WTC11 (cell line): ENCODE measurements around the gene CCSER1. TPM values are rescaled to one million over a fixed set of nuclear protein-coding genes. Genes with fewer than 3 reads are reported as not detected.

Experiments used
- ATAC-seq: fragments of 200-7000 bp; cut with Tn5 transposase; 2 replicates; pipeline ENCODE4 v1.10.0; 2021; ENCODE audit warnings: mild to moderate bottlenecking, moderate library complexity
- CTCF ChIA-PET: fragments of 300-600 bp; sonication (Branson Sonifier 250); formaldehyde crosslinking; loops from one replicate; lab custom pipeline; 2021; ENCODE audit warnings: antibody characterized with exemption; lab: Charles Lee
- POLR2A ChIA-PET: fragments of 350-600 bp; sonication (Branson Sonifier 250); formaldehyde crosslinking; loops from one replicate; lab custom pipeline; 2021; ENCODE audit warnings: antibody characterized with exemption; lab: Charles Lee
- DNase-seq: peaks from one replicate; pipeline ENCODE4 v3.0.0; 2021; ENCODE audit warnings: low spot score
- H3K27ac Mint-ChIP-seq: 2 replicates; pipeline ENCODE4 v1.8.0; 2021; ENCODE audit warnings: mixed read lengths
- H3K27me3 Mint-ChIP-seq: 2 replicates; pipeline ENCODE4 v1.8.0; 2021; ENCODE audit warnings: low read depth, mild to moderate bottlenecking, moderate library complexity, mixed read lengths
- H3K36me3 Mint-ChIP-seq: 2 replicates; pipeline ENCODE4 v1.8.0; 2021; ENCODE audit warnings: mixed read lengths
- H3K4me1 Mint-ChIP-seq: 2 replicates; pipeline ENCODE4 v1.8.0; 2022; ENCODE audit warnings: mixed read lengths
- H3K4me3 Mint-ChIP-seq: 2 replicates; pipeline ENCODE4 v1.8.0; 2021; ENCODE audit warnings: mild to moderate bottlenecking, moderate library complexity, mixed read lengths
- H3K9me3 Mint-ChIP-seq: 2 replicates; pipeline ENCODE4 v1.8.0; 2021; ENCODE audit warnings: mixed read lengths
- AFF4 ChIP-seq: sonication (generic); formaldehyde crosslinking; IDR thresholded peaks from 2 replicates; pipeline ENCODE4 v1.8.1; 2023; ENCODE audit warnings: mild to moderate bottlenecking, missing genetic modification reagents, borderline replicate concordance
- ARID4B ChIP-seq: sonication (generic); formaldehyde crosslinking; IDR thresholded peaks from 2 replicates; pipeline ENCODE4 v1.8.0; 2023; ENCODE audit warnings: missing genetic modification reagents, mild to moderate bottlenecking, borderline replicate concordance
- CTCF ChIP-seq: fragments of 200-600 bp; IDR thresholded peaks from 2 replicates; pipeline ENCODE4 v1.8.0; 2022; ENCODE audit warnings: antibody characterized with exemption
- FOXJ3 ChIP-seq: sonication (generic); formaldehyde crosslinking; IDR thresholded peaks from 2 replicates; pipeline ENCODE4 v1.9.0; 2021; ENCODE audit warnings: missing genetic modification reagents, mild to moderate bottlenecking, borderline replicate concordance
- FOXK1 ChIP-seq: sonication (generic); formaldehyde crosslinking; IDR thresholded peaks from 2 replicates; pipeline ENCODE4 v1.8.0; 2022; ENCODE audit warnings: mild to moderate bottlenecking, moderate library complexity, missing genetic modification reagents
- JUN ChIP-seq: sonication (generic); formaldehyde crosslinking; IDR thresholded peaks from 2 replicates; pipeline ENCODE4 v1.8.0; 2023; ENCODE audit warnings: mild to moderate bottlenecking, missing genetic modification reagents
- MYBL2 ChIP-seq: sonication (generic); formaldehyde crosslinking; IDR thresholded peaks from 2 replicates; pipeline ENCODE4 v1.8.1; 2023; ENCODE audit warnings: mild to moderate bottlenecking, moderate library complexity, missing genetic modification reagents
- NR2C2 ChIP-seq: sonication (generic); formaldehyde crosslinking; IDR thresholded peaks from 2 replicates; pipeline ENCODE4 v1.8.0; 2022; ENCODE audit warnings: mild to moderate bottlenecking, missing genetic modification reagents
- PRRX2 ChIP-seq: fragments of 250-450 bp; sonication (Bioruptor Pico); IDR thresholded peaks from 2 replicates; pipeline ENCODE4 v1.8.0; 2021; ENCODE audit warnings: mild to moderate bottlenecking
- RORB ChIP-seq: fragments of 250-450 bp; sonication (Bioruptor Pico); IDR thresholded peaks from 2 replicates; pipeline ENCODE4 v1.9.0; 2021; ENCODE audit warnings: mild to moderate bottlenecking
- SMAD4 ChIP-seq: sonication (generic); formaldehyde crosslinking; IDR thresholded peaks from 2 replicates; pipeline ENCODE4 v1.8.0; 2022; ENCODE audit warnings: mild to moderate bottlenecking, missing genetic modification reagents
- TEAD1 ChIP-seq: sonication (generic); formaldehyde crosslinking; IDR thresholded peaks from 2 replicates; pipeline ENCODE4 v1.8.0; 2022; ENCODE audit warnings: mild to moderate bottlenecking, missing genetic modification reagents
- ZNF121 ChIP-seq: sonication (generic); formaldehyde crosslinking; IDR thresholded peaks from 2 replicates; pipeline ENCODE4 v1.8.0; 2023; ENCODE audit warnings: missing genetic modification reagents
- ZNF317 ChIP-seq: sonication (generic); formaldehyde crosslinking; IDR thresholded peaks from 2 replicates; pipeline ENCODE4 v1.8.1; 2023; ENCODE audit warnings: low read depth, mild to moderate bottlenecking, moderate library complexity, missing genetic modification reagents, borderline replicate concordance
- ZNF416 ChIP-seq: fragments of 250-450 bp; sonication (Bioruptor Pico); IDR thresholded peaks from 2 replicates; pipeline ENCODE4 v1.9.0; 2021; ENCODE audit warnings: mild to moderate bottlenecking, inconsistent platforms
- ZNF423 ChIP-seq: fragments of 250-450 bp; sonication (Bioruptor Pico); IDR thresholded peaks from 2 replicates; pipeline ENCODE4 v2.1.2; 2022; ENCODE audit warnings: mild to moderate bottlenecking, moderate library complexity
- ZNF512 ChIP-seq: sonication (generic); formaldehyde crosslinking; IDR thresholded peaks from 2 replicates; pipeline ENCODE4 v1.8.1; 2022; ENCODE audit warnings: missing genetic modification reagents, borderline replicate concordance
- total RNA-seq: library from RNA; stranded (reverse); gene quantifications from 3 replicates; pipeline ENCODE4 v1.2.3, GENCODE V29; 2021
- TF ChIP-seq, protein P1 (sequence below): sonication (generic); formaldehyde crosslinking; IDR thresholded peaks from 2 replicates; pipeline ENCODE4 v1.8.1; 2022; ENCODE audit warnings: low read depth, mild to moderate bottlenecking, moderate library complexity, missing genetic modification reagents, borderline replicate concordance
- TF ChIP-seq, protein P2 (sequence below): sonication (generic); formaldehyde crosslinking; IDR thresholded peaks from 2 replicates; pipeline ENCODE4 v1.8.1; 2023; ENCODE audit warnings: mild to moderate bottlenecking, missing genetic modification reagents

The CCSER1 gene
- total RNA-seq, 1 experiment from 2014 or later, result 0.87 TPM

- Mint-ChIP-seq H3K4me1 (no peaks in the 10 kb centered on the region), H3K4me3 (no peak overlapping the region)
- no peak for TF ChIP-seq MYBL2 (CRISPR knock-in tag)
- TF ChIP-seq, protein P1, sequence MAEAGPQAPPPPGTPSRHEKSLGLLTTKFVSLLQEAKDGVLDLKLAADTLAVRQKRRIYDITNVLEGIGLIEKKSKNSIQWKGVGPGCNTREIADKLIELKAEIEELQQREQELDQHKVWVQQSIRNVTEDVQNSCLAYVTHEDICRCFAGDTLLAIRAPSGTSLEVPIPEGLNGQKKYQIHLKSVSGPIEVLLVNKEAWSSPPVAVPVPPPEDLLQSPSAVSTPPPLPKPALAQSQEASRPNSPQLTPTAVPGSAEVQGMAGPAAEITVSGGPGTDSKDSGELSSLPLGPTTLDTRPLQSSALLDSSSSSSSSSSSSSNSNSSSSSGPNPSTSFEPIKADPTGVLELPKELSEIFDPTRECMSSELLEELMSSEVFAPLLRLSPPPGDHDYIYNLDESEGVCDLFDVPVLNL, result no peak
- no peak for TF ChIP-seq RORB (CRISPR knock-in tag)
- TF ChIP-seq SMAD4 (CRISPR knock-in tag), result no peak
- TF ChIP-seq, all 79 proteins: peak for 0
- H3K27me3 Mint-ChIP-seq, result no peaks in the 10 kb centered on the region
- peaks cover 12% of the 10 kb centered on the region for H3K9me3 Mint-ChIP-seq
- CTCF ChIA-PET, result no interaction called here
- no peaks in the 10 kb centered on the region for H3K36me3 Mint-ChIP-seq
- POLR2A ChIA-PET, result no interaction called here
- DNase-seq, result no peak
- no peak for ATAC-seq
- H3K27ac Mint-ChIP-seq, result no peak overlapping the region
Measured at GRCh38 chr4:90162566-90162965, 35.4 kb downstream of the CCSER1 start.

DNA sequence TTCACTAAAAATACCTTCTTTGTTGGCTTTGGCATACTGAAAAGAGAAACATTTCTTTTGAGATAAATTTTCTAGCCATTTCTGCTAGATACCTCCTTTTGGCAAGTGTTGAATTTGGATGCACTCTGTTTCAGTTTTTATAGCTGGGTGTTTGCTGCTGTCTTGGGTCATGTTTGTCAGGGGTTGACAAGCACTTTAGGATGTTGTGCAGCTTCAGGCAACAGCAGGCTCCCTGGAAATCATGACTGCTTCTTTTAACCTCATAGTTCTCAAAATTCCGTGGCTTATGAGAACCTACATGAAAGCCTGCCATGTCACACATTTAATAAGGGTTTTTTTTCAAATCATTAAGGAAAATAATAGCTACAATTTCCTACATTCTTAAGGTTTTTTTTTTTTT lies 36.7 kb downstream of the CCSER1 start:
- Mint-ChIP-seq H3K36me3 (no peaks in the 10 kb centered on the region), H3K9me3 (peaks cover 6% of the 10 kb centered on the region; the same call in 1 of the 2 replicates), H3K4me1 (no peaks in the 10 kb centered on the region), H3K27me3 (no peaks in the 10 kb centered on the region), H3K27ac (no peak overlapping the region), H3K4me3 (no peak overlapping the region)
- ChIA-PET CTCF (interaction anchor here (1.0 kb wide), 1 partner anchor 133 kb away, joined by 3 read pairs; no protein-coding TSS in a partner anchor), POLR2A (no interaction called here)
- TF ChIP-seq, protein P2, sequence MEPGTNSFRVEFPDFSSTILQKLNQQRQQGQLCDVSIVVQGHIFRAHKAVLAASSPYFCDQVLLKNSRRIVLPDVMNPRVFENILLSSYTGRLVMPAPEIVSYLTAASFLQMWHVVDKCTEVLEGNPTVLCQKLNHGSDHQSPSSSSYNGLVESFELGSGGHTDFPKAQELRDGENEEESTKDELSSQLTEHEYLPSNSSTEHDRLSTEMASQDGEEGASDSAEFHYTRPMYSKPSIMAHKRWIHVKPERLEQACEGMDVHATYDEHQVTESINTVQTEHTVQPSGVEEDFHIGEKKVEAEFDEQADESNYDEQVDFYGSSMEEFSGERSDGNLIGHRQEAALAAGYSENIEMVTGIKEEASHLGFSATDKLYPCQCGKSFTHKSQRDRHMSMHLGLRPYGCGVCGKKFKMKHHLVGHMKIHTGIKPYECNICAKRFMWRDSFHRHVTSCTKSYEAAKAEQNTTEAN (CRISPR knock-in tag), result no peak
- TF ChIP-seq RORB (CRISPR knock-in tag), result no peak
- no peak for TF ChIP-seq PRRX2 (CRISPR knock-in tag)
- no peak for TF ChIP-seq NR2C2 (CRISPR knock-in tag)
- TF ChIP-seq ZNF317 (CRISPR knock-in tag), result no peak
- TF ChIP-seq FOXJ3, result no peak
- TF ChIP-seq ZNF423 (CRISPR knock-in tag), result no peak
- no peak for TF ChIP-seq ARID4B (CRISPR knock-in tag)
- no peak for TF ChIP-seq ZNF512 (CRISPR knock-in tag)
- TF ChIP-seq ZNF416, result no peak
- no peak for TF ChIP-seq JUN (CRISPR knock-in tag)
- TF ChIP-seq AFF4 (CRISPR knock-in tag), result no peak
- TF ChIP-seq CTCF, result no peak
- no peak for TF ChIP-seq FOXK1
- no peak for TF ChIP-seq TEAD1
- no peak for TF ChIP-seq ZNF121 (CRISPR knock-in tag)
- TF ChIP-seq, protein P1, result no peak
- no peak for DNase-seq
- no peak for ATAC-seq
